Measurements from ENCODE around the gene MRM3. TPM values are rescaled to one million over a fixed set of nuclear protein-coding genes. Genes with fewer than 3 reads are reported as not detected.

Gene MRM3
- polyA plus RNA-seq, 1 experiment, result 10.1 TPM

GRCh38 chr17:799261-799660 is 17.1 kb downstream of the MRM3 start:
- POLR2A ChIA-PET, result no interaction called here
- CTCF ChIA-PET, result interaction anchor here (0.7 to 2.6 kb wide), 2 partner anchors 94 to 181 kb away, joined by 3 to 22 read pairs; partner anchors contain the start of gene NXN
- no peak for DNase-seq (ENCODE audit: low read depth)
- Histone ChIP-seq H3K36me3 (ENCODE audit: control insufficient read depth, insufficient read depth, low read length) (peaks cover 37% of the 10 kb centered on the region), H3K27me3 (ENCODE audit: control insufficient read depth, insufficient read depth, low read length) (no peaks in the 10 kb centered on the region), H3K4me3 (ENCODE audit: low read depth, low read length) (no peak overlapping the region)
- TF ChIP-seq CTCF (IDR thresholded peaks at IDR 0.05; ENCODE audit: insufficient read depth, low read depth, low read length), result no peak

DNA sequence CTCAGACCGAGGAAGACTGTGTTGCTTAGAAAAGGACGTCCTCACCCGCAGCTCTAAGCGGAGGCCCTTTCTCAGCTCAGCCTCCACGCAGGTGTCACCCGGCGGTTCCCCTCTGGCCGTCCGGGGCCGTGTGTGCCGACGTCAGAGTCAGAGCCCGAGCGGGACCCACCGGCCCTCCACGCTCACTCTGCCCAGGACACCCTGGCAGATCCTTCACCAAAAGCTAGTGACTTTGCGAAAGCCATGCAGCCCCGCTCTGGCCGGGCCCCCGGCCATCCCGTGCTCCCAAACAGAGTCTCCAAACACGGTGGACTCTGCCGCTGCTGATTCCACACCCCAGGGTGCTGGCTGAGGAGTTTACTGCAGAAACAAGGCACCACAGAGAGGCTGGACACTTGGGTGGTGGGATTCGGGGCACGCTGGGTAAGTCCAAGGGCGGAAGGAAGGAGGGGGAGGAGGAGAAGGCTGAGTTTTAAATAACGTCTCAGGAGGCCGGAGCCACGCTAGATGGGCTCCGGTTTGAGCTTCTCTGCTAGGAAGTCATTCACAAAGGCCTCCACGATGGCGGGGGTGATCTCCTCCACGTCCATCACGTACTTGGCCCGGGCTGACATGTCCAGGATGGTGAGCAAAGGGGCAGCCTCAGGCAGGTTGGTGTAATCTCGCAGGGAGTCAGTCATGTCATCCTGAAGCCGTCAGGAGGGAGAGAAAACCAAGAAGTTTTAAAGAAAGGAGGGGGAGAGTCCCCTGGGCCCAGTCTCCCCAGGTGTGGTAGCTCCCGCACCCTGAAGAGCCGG is 18.5 kb downstream of the MRM3 start:
- ChIA-PET POLR2A (interaction anchor here (0.7 kb wide), 1 partner anchor 178 kb away, joined by 3 read pairs; no protein-coding TSS in a partner anchor), CTCF (interaction anchor here (0.7 kb wide), 1 partner anchor 9 kb away, joined by 3 read pairs; no protein-coding TSS in a partner anchor)
- peaks cover 42% of the 10 kb centered on the region for H3K36me3 ChIP-seq (ENCODE audit: control insufficient read depth, insufficient read depth, low read length)
- no peak overlapping the region for H3K4me3 ChIP-seq (ENCODE audit: low read depth, low read length)
- no peaks in the 10 kb centered on the region for H3K27me3 ChIP-seq (ENCODE audit: control insufficient read depth, insufficient read depth, low read length)
- TF ChIP-seq CTCF (IDR thresholded peaks at IDR 0.05; ENCODE audit: insufficient read depth, low read depth, low read length), result no peak
- no peak for DNase-seq (ENCODE audit: low read depth)

- DNase-seq (ENCODE audit: low read depth), result no peak
- ChIA-PET CTCF (interaction anchor here (0.6 to 1.1 kb wide), 3 partner anchors 10 to 178 kb away, joined by 3 to 4 read pairs (median 3); partner anchors contain the start of gene NXN), POLR2A (no interaction called here)
Measured at GRCh38 chr17:801660-802059, 19.5 kb downstream of the MRM3 start.

GRCh38 chr17:802481-802880 is 20.3 kb downstream of the MRM3 start:
- CTCF ChIA-PET, result no interaction called here
- no peak for DNase-seq (ENCODE audit: low read depth)
- Histone ChIP-seq H3K36me3 (ENCODE audit: control insufficient read depth, insufficient read depth, low read length) (peaks cover 40% of the 10 kb centered on the region), H3K4me3 (ENCODE audit: low read depth, low read length) (no peak overlapping the region), H3K27me3 (ENCODE audit: control insufficient read depth, insufficient read depth, low read length) (no peaks in the 10 kb centered on the region)
- TF ChIP-seq CTCF (IDR thresholded peaks at IDR 0.05; ENCODE audit: insufficient read depth, low read depth, low read length), result no peak
- POLR2A ChIA-PET, result no interaction called here

More at GRCh38 chr17:801660-802059, 19.5 kb downstream of the MRM3 start:
- Histone ChIP-seq H3K27me3 (ENCODE audit: control insufficient read depth, insufficient read depth, low read length) (no peaks in the 10 kb centered on the region), H3K36me3 (ENCODE audit: control insufficient read depth, insufficient read depth, low read length) (peaks cover 40% of the 10 kb centered on the region), H3K4me3 (ENCODE audit: low read depth, low read length) (no peak overlapping the region)
- no peak for TF ChIP-seq CTCF (IDR thresholded peaks at IDR 0.05; ENCODE audit: insufficient read depth, low read depth, low read length)

DNA sequence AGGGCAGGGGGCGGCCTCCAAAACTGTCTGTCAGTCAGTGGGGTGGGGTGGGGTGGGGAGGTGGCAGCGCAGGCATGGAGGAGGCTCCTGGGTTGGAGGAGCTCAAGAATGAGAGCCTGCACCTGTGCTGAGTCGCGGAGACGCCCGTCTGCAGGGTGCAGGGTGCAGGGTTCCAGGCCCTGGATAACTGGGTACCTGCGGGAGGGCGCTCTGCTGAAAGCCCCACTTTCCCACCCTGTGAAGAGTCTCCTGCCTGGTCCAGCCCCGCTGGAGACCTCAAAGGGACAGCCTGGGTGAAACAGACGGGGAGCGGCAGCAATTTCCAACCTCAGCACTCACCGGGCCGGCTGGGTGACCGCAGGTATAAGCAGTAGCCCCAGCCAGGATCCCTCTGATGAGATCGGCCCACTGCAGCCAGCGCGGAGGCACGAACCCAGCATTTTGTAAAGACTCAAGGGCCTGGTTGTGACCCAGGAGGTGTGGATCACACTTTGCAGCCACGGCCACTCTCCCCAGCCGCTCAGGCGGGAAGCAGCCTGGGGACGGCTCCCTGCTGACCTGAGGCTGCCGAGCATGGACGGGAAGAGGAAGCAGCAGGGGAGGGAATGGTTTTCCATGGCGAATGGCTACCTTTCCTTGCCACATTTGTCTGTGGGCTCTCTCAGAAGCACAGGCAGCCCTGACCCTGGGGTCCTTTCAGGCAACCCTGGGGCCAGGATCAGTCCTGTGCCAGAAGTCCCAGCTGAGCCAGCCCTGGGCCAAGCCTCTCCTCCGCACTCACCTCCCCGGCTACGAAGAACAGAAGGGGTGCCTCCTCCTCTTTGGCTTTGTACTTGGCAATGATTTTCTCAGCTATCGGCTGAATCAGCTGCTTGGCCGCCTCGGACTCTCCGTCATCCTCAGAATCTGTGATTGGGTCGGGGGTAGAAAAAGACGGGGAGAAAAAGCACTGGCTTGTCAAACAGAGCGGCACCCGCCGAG is 21.0 kb downstream of the MRM3 start:
- H3K27me3 ChIP-seq (ENCODE audit: control insufficient read depth, insufficient read depth, low read length), result no peaks in the 10 kb centered on the region
- DNase-seq (ENCODE audit: low read depth), result no peak
- POLR2A ChIA-PET, result no interaction called here
- CTCF ChIA-PET, result no interaction called here
- peaks cover 42% of the 10 kb centered on the region for H3K36me3 ChIP-seq (ENCODE audit: control insufficient read depth, insufficient read depth, low read length)
- no peak for TF ChIP-seq CTCF (IDR thresholded peaks at IDR 0.05; ENCODE audit: insufficient read depth, low read depth, low read length)
- H3K4me3 ChIP-seq (ENCODE audit: low read depth, low read length), result no peak overlapping the region

Measured in BJ (cell line).